ENCODE data around the gene FOXD4L5.
"Not testable (repeated sequence)": the region's sequence is repeated elsewhere in the genome, so short reads cannot be mapped to it uniquely, and the experiment has no call there.

DNA sequence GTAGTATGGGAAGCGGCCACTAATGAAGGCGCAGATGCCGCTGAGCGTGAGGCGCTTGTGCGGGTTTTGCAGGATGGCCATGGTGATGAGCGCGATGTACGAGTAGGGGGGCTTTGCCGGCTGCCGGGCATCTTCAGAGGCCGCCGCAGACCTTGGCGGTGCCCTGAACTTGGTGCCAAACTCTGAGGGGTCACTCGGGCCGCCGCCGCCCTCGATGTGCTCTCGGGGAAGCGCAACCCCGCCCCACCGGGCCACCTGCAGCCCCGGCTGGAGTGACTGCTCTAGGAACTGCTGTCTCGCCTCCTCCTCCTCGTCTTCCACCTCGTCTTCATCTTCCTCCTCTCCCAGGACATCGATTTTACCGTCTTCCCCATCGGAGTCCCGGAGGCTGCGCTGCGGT is 1.1 kb downstream of the FOXD4L5 start:
- TF ChIP-seq POLR2A (IDR thresholded peaks at IDR 0.05): not testable (repeated sequence)
- TF ChIP-seq, protein P1, sequence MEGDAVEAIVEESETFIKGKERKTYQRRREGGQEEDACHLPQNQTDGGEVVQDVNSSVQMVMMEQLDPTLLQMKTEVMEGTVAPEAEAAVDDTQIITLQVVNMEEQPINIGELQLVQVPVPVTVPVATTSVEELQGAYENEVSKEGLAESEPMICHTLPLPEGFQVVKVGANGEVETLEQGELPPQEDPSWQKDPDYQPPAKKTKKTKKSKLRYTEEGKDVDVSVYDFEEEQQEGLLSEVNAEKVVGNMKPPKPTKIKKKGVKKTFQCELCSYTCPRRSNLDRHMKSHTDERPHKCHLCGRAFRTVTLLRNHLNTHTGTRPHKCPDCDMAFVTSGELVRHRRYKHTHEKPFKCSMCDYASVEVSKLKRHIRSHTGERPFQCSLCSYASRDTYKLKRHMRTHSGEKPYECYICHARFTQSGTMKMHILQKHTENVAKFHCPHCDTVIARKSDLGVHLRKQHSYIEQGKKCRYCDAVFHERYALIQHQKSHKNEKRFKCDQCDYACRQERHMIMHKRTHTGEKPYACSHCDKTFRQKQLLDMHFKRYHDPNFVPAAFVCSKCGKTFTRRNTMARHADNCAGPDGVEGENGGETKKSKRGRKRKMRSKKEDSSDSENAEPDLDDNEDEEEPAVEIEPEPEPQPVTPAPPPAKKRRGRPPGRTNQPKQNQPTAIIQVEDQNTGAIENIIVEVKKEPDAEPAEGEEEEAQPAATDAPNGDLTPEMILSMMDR (IDR thresholded peaks at IDR 0.05 in 4 of 5, conservative IDR thresholded peaks at IDR 0.05 in 1 of 5): not testable (repeated sequence)

Data from gastrocnemius medialis (tissue), 4 donors.